SK-N-SH treated with all-trans-retinoic acid at 6 μM for 48 hours (cell line): ENCODE measurements around the gene RABGAP1L.
"Not testable (repeated sequence)": the region's sequence is repeated elsewhere in the genome, so short reads cannot be mapped to it uniquely, and the experiment has no call there.

Source experiments
- ATAC-seq: fragments of 200-7000 bp; cut with Tn5 transposase; 3 replicates; pipeline ENCODE4 v1.9.1; 2020; ENCODE audit warnings: mild to moderate bottlenecking, moderate library complexity
- ARNTL ChIP-seq: fragments of 450-650 bp; formaldehyde crosslinking; IDR thresholded peaks from 2 replicates; pipeline ENCODE4 v1.5.0; 2020; ENCODE audit warnings: low read depth, mild to moderate bottlenecking, moderate library complexity, borderline replicate concordance
- CSDC2 ChIP-seq: fragments of 250-450 bp; sonication (Bioruptor Pico); IDR thresholded peaks from 2 replicates; pipeline ENCODE4 v1.5.0; 2020; ENCODE audit warnings: mild to moderate bottlenecking, moderate library complexity
- CSRNP3 ChIP-seq: fragments of 250-450 bp; sonication (Bioruptor Pico); IDR thresholded peaks from 2 replicates; pipeline ENCODE4 v1.5.1; 2021; ENCODE audit warnings: mild to moderate bottlenecking, moderate library complexity
- ESRRG ChIP-seq: fragments of 250-450 bp; sonication (Bioruptor Pico); IDR thresholded peaks from 2 replicates; pipeline ENCODE4 v1.6.1; 2021; ENCODE audit warnings: mild to moderate bottlenecking
- GLIS3 ChIP-seq: fragments of 250-450 bp; sonication (Bioruptor Pico); IDR thresholded peaks from 2 replicates; pipeline ENCODE4 v1.5.0; 2020; ENCODE audit warnings: mild to moderate bottlenecking, moderate library complexity
- ISL1 ChIP-seq: fragments of 250-450 bp; sonication (Bioruptor Pico); IDR thresholded peaks from 2 replicates; pipeline ENCODE4 v2.1.2; 2022; ENCODE audit warnings: mild to moderate bottlenecking, moderate library complexity
- OSR1 ChIP-seq: fragments of 250-450 bp; sonication (Bioruptor Pico); IDR thresholded peaks from 2 replicates; pipeline ENCODE4 v1.8.0; 2022; ENCODE audit warnings: moderate library complexity, mild to moderate bottlenecking, inconsistent platforms
- POU6F1 ChIP-seq: fragments of 250-450 bp; sonication (Bioruptor Pico); IDR thresholded peaks from 2 replicates; pipeline ENCODE4 v1.8.0; 2021; ENCODE audit warnings: low read depth, mild to moderate bottlenecking, moderate library complexity, borderline replicate concordance
- PPARA ChIP-seq: fragments of 250-450 bp; sonication (Bioruptor Pico); IDR thresholded peaks from 2 replicates; pipeline ENCODE4 v1.5.0; 2020; ENCODE audit warnings: mild to moderate bottlenecking, borderline replicate concordance
- RARB ChIP-seq: fragments of 250-450 bp; sonication (Bioruptor Pico); IDR thresholded peaks from 2 replicates; pipeline ENCODE4 v1.8.0; 2021; ENCODE audit warnings: mild to moderate bottlenecking, moderate library complexity
- SNAI2 ChIP-seq: fragments of 250-450 bp; sonication (Bioruptor Pico); IDR thresholded peaks from 2 replicates; pipeline ENCODE4 v1.5.0; 2020; ENCODE audit warnings: mild to moderate bottlenecking, moderate library complexity
- TCF4 ChIP-seq: fragments of 250-450 bp; sonication (Bioruptor Pico); IDR thresholded peaks from 2 replicates; pipeline ENCODE4 v1.8.0; 2021; ENCODE audit warnings: mild to moderate bottlenecking, moderate library complexity, borderline replicate concordance
- TOX ChIP-seq: fragments of 250-450 bp; sonication (Bioruptor Pico); IDR thresholded peaks from 2 replicates; pipeline ENCODE4 v1.8.0; 2021; ENCODE audit warnings: mild to moderate bottlenecking, moderate library complexity, borderline replicate concordance
- TSHZ2 ChIP-seq: fragments of 250-450 bp; sonication (Bioruptor Pico); IDR thresholded peaks from 2 replicates; pipeline ENCODE4 v1.5.0; 2020; ENCODE audit warnings: mild to moderate bottlenecking, moderate library complexity
- ZFP3 ChIP-seq: fragments of 250-450 bp; sonication (Bioruptor Pico); IDR thresholded peaks from 2 replicates; pipeline ENCODE4 v1.5.0; 2020; ENCODE audit warnings: mild to moderate bottlenecking, moderate library complexity
- ZFP30 ChIP-seq: fragments of 450-650 bp; formaldehyde crosslinking; IDR thresholded peaks from 2 replicates; pipeline ENCODE4 v1.5.0; 2022; ENCODE audit warnings: mild to moderate bottlenecking, moderate library complexity
- ZNF565 ChIP-seq: fragments of 450-650 bp; formaldehyde crosslinking; conservative IDR thresholded peaks from 2 replicates; pipeline ENCODE4 v1.5.0; 2020; ENCODE audit warnings: low read depth, mild to moderate bottlenecking, moderate library complexity
- ZNF70 ChIP-seq: fragments of 450-650 bp; formaldehyde crosslinking; IDR thresholded peaks from 2 replicates; pipeline ENCODE4 v1.5.0; 2020; ENCODE audit warnings: mild to moderate bottlenecking, moderate library complexity
- ZNF8 ChIP-seq: fragments of 450-650 bp; formaldehyde crosslinking; IDR thresholded peaks from 2 replicates; pipeline ENCODE4 v1.5.0; 2020; ENCODE audit warnings: mild to moderate bottlenecking, moderate library complexity

The RABGAP1L gene

GRCh38 chr1:174839211-174839610 is 679.9 kb downstream of the RABGAP1L start:
- ATAC-seq: no peak
- TF ChIP-seq POU6F1 (CRISPR knock-in tag) (no peak), GLIS3 (no peak), ISL1 (CRISPR knock-in tag) (no peak), ZNF70 (no peak), TOX (CRISPR knock-in tag) (no peak), TSHZ2 (CRISPR knock-in tag) (no peak), ZFP30 (no peak), ZNF8 (CRISPR knock-in tag) (no peak), RARB (CRISPR knock-in tag) (no peak), PPARA (CRISPR knock-in tag) (no peak), ZFP3 (CRISPR knock-in tag) (no peak)

GRCh38 chr1:174841747-174842146 is 682.4 kb downstream of the RABGAP1L start:
- no peak for ATAC-seq
- TF ChIP-seq ESRRG (CRISPR knock-in tag): no peak
- TF ChIP-seq TSHZ2 (CRISPR knock-in tag): no peak

GRCh38 chr1:174848593-174849560 is 689.6 kb downstream of the RABGAP1L start:
- not testable (repeated sequence) for ATAC-seq

GRCh38 chr1:174850726-174851125 is 691.4 kb downstream of the RABGAP1L start:
- ATAC-seq: no peak

GRCh38 chr1:174858301-174858700 is 699.0 kb downstream of the RABGAP1L start:
- no peak for ATAC-seq
- TF ChIP-seq TCF4 (CRISPR knock-in tag) (no peak), CSRNP3 (no peak), ISL1 (CRISPR knock-in tag) (no peak), SNAI2 (CRISPR knock-in tag) (no peak), ZFP3 (CRISPR knock-in tag) (no peak), CSDC2 (CRISPR knock-in tag) (no peak), OSR1 (CRISPR knock-in tag) (no peak), RARB (CRISPR knock-in tag) (no peak), ZNF8 (CRISPR knock-in tag) (no peak), ZNF565 (CRISPR knock-in tag) (no peak), PPARA (CRISPR knock-in tag) (no peak)

More at GRCh38 chr1:174850726-174851125, 691.4 kb downstream of the RABGAP1L start:
- TF ChIP-seq POU6F1 (CRISPR knock-in tag) (no peak), ZFP3 (CRISPR knock-in tag) (no peak), ESRRG (CRISPR knock-in tag) (no peak), ARNTL (no peak), ZNF8 (CRISPR knock-in tag) (no peak), SNAI2 (CRISPR knock-in tag) (no peak)
